ENCODE results near the gene SGMS1. TPM values are rescaled to one million over a fixed set of nuclear protein-coding genes. Genes with fewer than 3 reads are reported as not detected.

SGMS1 gene
- total and polyA plus RNA-seq, 2 donors (not counting 3 experiments of a cell fraction or from before 2014, with no cell fraction given): 9.7 to 23.7 TPM

DNA sequence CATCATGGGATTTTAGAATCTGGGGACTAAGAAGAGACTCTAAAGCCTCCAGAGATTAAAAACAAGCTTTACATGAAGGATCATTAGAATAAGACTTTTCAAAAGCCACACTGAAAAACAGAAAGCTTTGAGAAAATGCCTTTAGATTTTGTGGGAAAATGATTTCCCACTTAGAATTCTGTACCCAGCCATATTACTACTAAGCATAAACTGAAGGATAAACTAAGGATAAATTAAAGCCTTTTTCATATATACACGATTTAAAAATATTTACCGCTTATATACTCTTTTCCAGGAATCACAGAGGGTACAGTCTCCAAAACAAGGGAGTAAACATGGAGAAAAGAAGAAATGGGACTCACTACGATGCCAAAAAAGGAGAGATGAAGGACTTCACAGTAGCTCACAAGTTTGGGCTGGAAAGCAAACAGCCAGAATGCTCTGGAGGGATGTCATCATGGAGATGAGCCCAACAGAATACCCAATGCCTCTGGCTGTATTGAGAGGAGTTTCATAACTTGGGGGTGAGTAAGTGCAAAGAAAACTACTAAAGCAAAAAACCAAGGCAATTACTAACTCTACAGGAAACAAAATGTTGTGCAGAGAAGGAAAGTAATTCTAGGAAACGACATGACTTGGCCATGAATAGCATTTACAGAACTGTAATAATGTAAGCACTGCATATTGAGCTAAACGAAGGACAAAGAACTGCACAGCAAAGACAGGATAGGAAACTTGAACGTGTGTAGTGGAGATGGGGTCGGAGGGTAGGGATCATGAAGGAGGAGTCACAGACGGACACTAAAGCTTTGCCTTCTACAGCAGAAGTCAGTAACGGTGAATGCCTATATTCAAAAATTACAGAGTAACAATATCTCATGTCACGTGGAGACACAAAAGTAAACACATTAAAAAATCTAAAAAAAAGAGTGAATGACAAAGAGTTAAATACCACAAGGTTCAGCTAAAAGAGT is 311.0 kb downstream of the SGMS1 start:
- intact Hi-C loops (cut with micrococcal nuclease) (no loop called here), dilution Hi-C loops (cut with MboI; ENCODE audit: extremely low pct_ligation_motif_present, low sequenced_read_pairs) (no loop called here)
- H3K27me3 ChIP-seq (ENCODE audit: control insufficient read depth in 2 of 2, insufficient read depth in 2 of 2, low read length in 2 of 2): no peaks in the 10 kb centered on the region
- no peaks in the 10 kb centered on the region for H3K9me1 ChIP-seq (replicated peaks; ENCODE audit: control insufficient read depth, extremely low read depth, insufficient read depth, low read length)
- no peak overlapping the region for H3K27ac ChIP-seq (ENCODE audit: insufficient read depth, low read depth, low read length)
- peaks cover 0 to 2% of the 10 kb centered on the region in 2 experiments for H3K36me3 ChIP-seq (ENCODE audit: control insufficient read depth in 2 of 2, extremely low read depth in 1 of 2, insufficient read depth in 2 of 2, low read length in 2 of 2)
- no peak for FAIRE-seq
- no peak overlapping the region for H3K9ac ChIP-seq (replicated peaks; ENCODE audit: extremely low read depth, insufficient read depth, low read length)
- ChIA-PET POLR2A (no interaction called here), CTCF (interaction anchor here (1.3 to 2.5 kb wide), 2 partner anchors 13 to 14 kb away, joined by 3 to 13 read pairs; no protein-coding TSS in a partner anchor)
- no peak overlapping the region for H2AFZ ChIP-seq (ENCODE audit: low read depth, low read length)
- H3K79me2 ChIP-seq (ENCODE audit: control insufficient read depth, insufficient read depth, low read length): no peaks in the 10 kb centered on the region
- H3K4me2 ChIP-seq (ENCODE audit: insufficient read depth, low read length): no peak overlapping the region
- no peak for DNase-seq (ENCODE audit: low read depth, low spot score)
- no peaks in the 10 kb centered on the region for H3K9me3 ChIP-seq (replicated peaks; ENCODE audit: control insufficient read depth, insufficient read depth, low read length)
- no peaks in the 10 kb centered on the region for H4K20me1 ChIP-seq (replicated peaks; ENCODE audit: control insufficient read depth, extremely low read depth, insufficient read depth, low read length)
- H3K4me1 ChIP-seq (ENCODE audit: control insufficient read depth, extremely low read depth, insufficient read depth, low read length): no peaks in the 10 kb centered on the region
- BruUV-seq (replicated peaks): no TSS peak
- TF ChIP-seq POLR2A (IDR thresholded peaks at IDR 0.05; ENCODE audit: low read depth, low read length) (no peak), MYC (IDR thresholded peaks at IDR 0.05; ENCODE audit: low read depth, low read length) (no peak), JUN (IDR thresholded peaks at IDR 0.05; ENCODE audit: borderline replicate concordance, insufficient read depth, insufficient read length, low read depth) (no peak), FOS (IDR thresholded peaks at IDR 0.05; ENCODE audit: borderline replicate concordance, insufficient read depth, low read length) (no peak), POLR2AphosphoS5 (IDR thresholded peaks at IDR 0.05; ENCODE audit: insufficient read depth, low read depth, low read length) (no peak), EZH2 (IDR thresholded peaks at IDR 0.05; ENCODE audit: borderline replicate concordance, low read depth, low read length, severe bottlenecking) (no peak), GATA2 (IDR thresholded peaks at IDR 0.05; ENCODE audit: insufficient read depth, insufficient read length, low read depth, low read length) (no peak)
- TF ChIP-seq, protein P1, sequence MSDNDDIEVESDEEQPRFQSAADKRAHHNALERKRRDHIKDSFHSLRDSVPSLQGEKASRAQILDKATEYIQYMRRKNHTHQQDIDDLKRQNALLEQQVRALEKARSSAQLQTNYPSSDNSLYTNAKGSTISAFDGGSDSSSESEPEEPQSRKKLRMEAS (IDR thresholded peaks at IDR 0.05; ENCODE audit: insufficient read depth, insufficient read length): no peak
- TF ChIP-seq, protein P2, sequence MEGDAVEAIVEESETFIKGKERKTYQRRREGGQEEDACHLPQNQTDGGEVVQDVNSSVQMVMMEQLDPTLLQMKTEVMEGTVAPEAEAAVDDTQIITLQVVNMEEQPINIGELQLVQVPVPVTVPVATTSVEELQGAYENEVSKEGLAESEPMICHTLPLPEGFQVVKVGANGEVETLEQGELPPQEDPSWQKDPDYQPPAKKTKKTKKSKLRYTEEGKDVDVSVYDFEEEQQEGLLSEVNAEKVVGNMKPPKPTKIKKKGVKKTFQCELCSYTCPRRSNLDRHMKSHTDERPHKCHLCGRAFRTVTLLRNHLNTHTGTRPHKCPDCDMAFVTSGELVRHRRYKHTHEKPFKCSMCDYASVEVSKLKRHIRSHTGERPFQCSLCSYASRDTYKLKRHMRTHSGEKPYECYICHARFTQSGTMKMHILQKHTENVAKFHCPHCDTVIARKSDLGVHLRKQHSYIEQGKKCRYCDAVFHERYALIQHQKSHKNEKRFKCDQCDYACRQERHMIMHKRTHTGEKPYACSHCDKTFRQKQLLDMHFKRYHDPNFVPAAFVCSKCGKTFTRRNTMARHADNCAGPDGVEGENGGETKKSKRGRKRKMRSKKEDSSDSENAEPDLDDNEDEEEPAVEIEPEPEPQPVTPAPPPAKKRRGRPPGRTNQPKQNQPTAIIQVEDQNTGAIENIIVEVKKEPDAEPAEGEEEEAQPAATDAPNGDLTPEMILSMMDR (IDR thresholded peaks at IDR 0.05; ENCODE audit: extremely low read depth in 1 of 2, insufficient read depth in 1 of 2, low read depth in 1 of 2, low read length in 2 of 2): no peak
- no peak overlapping the region for H3K4me3 ChIP-seq (replicated peaks in 1 of 3; ENCODE audit: insufficient read depth in 1 of 3, low read depth in 1 of 3, low read length in 3 of 3)

Measured in endothelial cell of umbilical vein (primary cell).